ES-I3 (cell line): ENCODE results near the gene RASIP1.
"Not testable (repeated sequence)": the region's sequence is repeated elsewhere in the genome, so short reads cannot be mapped to it uniquely, and the experiment has no call there.

ENCODE experiments used
- H3K36me3 ChIP-seq: 2 replicates; pipeline ENCODE4 v1.6.1; 2013; ENCODE audit warnings: mild to moderate bottlenecking, low read length, control low read depth, moderate library complexity; ENCODE audit not compliant: insufficient read depth
- H3K4me1 ChIP-seq: 2 replicates; pipeline ENCODE4 v1.6.1; 2013; ENCODE audit warnings: mild to moderate bottlenecking, control low read depth, low read length; ENCODE audit not compliant: insufficient read depth
- H3K9ac ChIP-seq: 2 replicates; pipeline ENCODE4 v1.6.1; 2013; ENCODE audit warnings: low read depth, mild to moderate bottlenecking, low read length, moderate library complexity
- H3K9me3 ChIP-seq: 2 replicates; pipeline ENCODE4 v1.6.1; 2013; ENCODE audit warnings: mild to moderate bottlenecking, low read length, moderate library complexity; ENCODE audit not compliant: control insufficient read depth, insufficient read depth

Gene RASIP1

DNA sequence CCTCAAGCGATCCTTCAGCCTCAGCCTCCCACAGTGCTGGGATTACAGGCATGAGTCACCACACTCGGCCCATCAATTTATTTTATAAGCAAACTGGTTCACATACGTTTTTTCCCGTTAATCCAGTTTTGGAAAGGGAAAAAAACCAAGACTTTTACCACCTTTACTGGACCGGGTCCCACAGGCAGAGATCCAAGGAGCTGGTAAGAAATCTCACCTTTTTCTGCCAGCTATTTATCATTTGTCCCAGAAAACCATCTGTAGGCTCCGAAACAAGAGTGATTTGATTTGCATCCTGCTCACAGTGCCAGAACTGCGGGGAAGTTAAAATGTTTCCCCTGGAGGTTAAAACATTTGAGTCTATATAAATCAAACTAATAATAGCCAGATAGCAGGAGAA, 51.0 kb downstream of the RASIP1 start:
- H3K9ac ChIP-seq: no peak overlapping the region
- H3K9me3 ChIP-seq: no peaks in the 10 kb centered on the region; the same call in 1 of the 2 replicates
- H3K36me3 ChIP-seq: no peaks in the 10 kb centered on the region
- H3K4me1 ChIP-seq: no peaks in the 10 kb centered on the region

DNA sequence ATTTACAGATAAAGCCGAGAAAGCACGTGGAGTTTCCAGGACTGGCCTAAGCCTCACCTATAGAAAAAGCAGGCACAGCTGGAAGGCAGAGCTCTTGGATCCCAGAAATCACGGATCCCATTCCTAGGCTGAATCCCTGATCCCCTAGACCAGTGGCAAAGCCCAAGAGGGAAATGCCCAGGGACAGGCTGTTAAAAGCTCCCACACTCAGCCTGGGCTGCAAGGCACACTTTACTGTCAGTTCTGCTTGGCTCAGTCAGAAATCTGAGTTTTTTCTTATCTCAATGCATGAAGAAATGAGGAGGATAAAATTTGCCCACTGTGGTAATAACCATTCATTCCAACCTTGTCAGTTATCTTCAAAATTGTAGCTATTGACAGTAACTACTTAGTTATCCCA, 52.6 kb downstream of the RASIP1 start:
- no peaks in the 10 kb centered on the region for H3K4me1 ChIP-seq
- no peaks in the 10 kb centered on the region for H3K36me3 ChIP-seq
- H3K9ac ChIP-seq: no peak overlapping the region
- no peaks in the 10 kb centered on the region for H3K9me3 ChIP-seq

DNA sequence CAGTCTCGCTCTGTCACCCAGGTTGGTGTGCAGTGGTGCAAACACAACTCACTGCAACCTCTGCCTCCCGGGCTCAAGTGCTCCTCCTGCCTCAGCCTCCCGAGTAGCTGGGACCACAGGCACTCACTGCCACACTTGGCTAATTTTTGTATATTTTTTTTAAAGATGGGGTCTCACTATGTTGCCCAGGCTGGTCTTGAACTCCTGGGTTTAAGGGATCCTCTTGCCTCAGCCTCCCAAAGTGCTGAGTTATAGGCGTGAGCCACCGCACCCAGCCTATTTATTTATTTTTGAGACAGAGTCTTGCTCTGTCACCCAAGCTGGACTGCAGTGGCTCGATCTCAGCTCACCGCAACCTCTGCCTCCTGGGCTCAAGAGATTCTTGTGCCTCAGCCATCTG, 53.8 kb downstream of the RASIP1 start:
- H3K4me1 ChIP-seq, H3K36me3 ChIP-seq, H3K9ac ChIP-seq, H3K9me3 ChIP-seq: not testable (repeated sequence)

DNA sequence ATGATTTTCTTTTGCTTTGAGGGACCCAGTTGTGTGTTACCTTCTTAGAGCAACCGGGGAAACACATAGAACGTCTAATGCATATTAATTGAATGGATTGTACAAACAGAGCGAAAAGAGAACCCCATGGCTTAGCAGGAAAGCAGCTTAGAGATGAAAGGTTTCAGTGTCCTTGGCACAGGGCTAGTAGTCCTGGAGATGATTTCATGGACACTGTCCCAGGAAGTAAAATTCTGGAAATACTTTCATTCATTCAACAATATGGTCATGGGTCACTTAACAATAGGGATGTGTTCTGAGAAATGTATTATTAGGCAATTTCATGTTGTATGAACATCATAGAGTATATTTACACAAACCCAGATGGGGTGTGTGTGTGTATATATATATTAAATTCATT, 54.3 kb downstream of the RASIP1 start:
- Histone ChIP-seq H3K36me3 (no peaks in the 10 kb centered on the region), H3K4me1 (no peaks in the 10 kb centered on the region), H3K9me3 (no peaks in the 10 kb centered on the region), H3K9ac (no peak overlapping the region)

DNA sequence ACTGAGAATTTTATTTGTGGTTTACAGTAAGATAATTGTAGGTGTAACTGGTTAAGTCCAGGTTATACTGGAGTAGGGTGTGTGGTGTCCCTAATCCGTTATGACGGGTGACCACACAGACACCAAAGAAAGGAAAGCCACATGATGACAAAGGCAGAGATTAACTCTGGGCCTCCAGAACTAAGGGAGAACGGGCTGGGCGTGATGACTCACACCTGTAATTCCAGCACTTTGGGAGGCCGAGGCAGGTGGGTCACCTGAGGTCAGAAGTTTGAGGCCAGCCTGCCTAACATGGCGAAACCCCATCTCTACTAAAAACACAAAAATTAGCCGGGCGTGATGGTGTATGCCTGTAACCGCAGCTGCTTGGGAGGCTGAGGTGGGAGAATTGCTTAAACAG, 54.8 kb downstream of the RASIP1 start:
- Histone ChIP-seq H3K9me3 (no peaks in the 10 kb centered on the region), H3K4me1 (no peaks in the 10 kb centered on the region), H3K9ac (no peak overlapping the region), H3K36me3 (no peaks in the 10 kb centered on the region)

DNA sequence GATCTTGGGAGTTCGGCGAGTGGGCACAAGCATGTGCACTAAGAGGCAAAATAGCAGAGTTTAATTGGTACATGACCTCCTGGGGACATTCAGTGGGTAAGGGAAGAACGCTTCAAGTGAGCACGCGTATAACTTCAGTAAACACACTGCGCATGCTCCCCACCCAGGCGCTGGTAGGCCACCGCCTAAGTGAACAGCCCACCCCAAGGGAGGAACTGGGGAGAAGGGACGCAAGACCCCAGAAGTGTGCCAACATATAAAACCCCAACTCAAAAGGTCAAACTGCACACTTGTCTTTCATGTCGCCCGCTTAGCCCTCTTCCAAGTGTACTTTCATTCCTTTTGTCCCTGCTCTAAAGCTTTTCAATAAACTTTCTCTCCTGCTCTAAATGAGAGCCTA, 57.1 kb downstream of the RASIP1 start:
- no peaks in the 10 kb centered on the region for H3K4me1 ChIP-seq
- no peak overlapping the region for H3K9ac ChIP-seq
- H3K36me3 ChIP-seq: no peaks in the 10 kb centered on the region
- no peaks in the 10 kb centered on the region for H3K9me3 ChIP-seq

DNA sequence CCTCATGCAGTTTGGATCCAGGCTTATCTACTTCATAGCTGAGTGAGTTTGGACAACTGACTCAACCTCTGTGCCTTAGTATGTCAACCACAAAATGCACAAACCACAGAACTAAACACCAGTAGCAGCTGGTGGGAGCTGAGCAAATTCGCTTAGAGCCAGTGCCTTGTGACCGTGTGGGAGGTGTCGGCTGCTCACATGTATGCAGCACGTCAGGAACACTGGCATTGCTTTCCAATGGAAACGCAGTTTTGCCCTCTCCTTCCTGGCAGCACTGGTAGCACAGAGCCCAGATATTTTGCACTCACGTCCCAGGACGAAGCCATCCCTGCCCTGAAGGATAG, 59.3 kb downstream of the RASIP1 start:
- Histone ChIP-seq H3K36me3 (no peaks in the 10 kb centered on the region), H3K9me3 (no peaks in the 10 kb centered on the region), H3K4me1 (no peaks in the 10 kb centered on the region), H3K9ac (no peak overlapping the region)

DNA sequence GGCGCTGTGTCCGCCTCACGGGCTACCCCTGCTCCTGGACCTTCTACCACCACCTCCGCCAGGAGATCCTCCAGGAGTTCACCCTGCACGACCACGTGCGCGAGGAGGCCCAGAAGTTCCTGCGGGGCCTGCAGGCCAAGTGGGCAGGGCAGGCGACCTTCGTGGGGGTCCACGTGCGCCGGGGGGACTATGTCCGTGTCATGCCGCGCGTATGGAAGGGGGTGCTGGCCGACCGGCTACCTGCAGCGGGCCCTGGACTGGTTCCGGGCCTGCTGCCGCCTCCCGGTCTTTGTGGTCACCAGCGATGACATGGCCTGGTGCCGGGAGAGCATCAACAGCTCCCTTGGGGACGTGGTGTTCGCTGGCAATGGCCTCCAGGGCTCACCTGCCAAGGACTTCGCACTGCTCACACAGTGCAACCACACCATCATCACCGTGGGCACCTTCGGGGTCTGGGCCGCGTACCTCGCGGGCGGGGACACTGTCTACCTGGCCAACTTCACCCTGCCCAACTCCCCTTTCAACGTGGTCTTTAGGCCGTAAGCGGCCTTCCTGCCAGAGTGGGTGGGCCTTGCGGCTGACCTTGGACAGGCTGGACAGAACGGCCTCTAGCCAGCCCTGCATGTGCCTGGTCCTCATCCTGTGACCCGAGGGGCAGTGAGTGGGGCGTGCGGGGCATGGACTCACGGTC, 59.8 kb downstream of the RASIP1 start:
- peaks cover 3% of the 10 kb centered on the region; the same call in 1 of the 2 replicates for H3K4me1 ChIP-seq
- no peaks in the 10 kb centered on the region for H3K36me3 ChIP-seq
- H3K9ac ChIP-seq: no peak overlapping the region
- H3K9me3 ChIP-seq: no peaks in the 10 kb centered on the region

DNA sequence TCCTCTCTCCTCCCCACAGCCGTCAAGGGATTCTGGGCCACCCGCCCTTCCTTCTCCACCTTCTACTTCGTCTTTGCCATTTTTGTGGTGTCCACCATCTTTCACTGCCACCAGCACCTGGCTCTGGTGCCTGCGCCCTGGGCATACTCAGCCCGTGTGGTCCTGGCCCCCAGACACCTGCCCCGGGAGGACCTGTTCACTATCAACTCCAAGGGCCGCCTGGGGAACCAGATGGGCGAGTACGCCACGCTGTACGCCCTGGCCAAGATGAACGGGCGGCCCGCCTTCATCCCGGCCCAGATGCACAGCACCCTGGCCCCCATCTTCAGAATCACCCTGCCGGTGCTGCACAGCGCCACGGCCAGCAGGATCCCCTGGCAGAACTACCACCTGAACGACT, 60.4 kb downstream of the RASIP1 start:
- not testable (repeated sequence) for H3K4me1 ChIP-seq, H3K9ac ChIP-seq, H3K9me3 ChIP-seq, H3K36me3 ChIP-seq

DNA sequence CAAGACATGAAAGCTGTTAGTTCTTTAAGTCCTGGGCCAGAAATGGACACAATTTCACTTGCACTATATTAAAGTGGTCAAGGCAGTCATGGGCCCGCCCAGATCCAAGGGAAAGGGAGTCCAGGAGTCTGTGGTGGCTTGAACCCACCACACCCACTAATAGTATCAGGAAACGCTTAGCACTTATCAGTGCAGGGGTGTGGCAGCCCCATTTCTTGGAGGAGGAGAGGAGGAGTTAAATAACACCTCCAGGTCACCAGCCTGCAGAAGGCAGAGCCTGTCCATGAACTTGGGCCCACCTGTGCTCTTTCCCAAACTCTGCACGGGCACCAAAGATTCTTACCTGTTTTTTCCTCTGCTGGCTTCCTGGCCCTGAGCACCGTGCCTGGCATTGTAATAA, 62.2 kb downstream of the RASIP1 start:
- Histone ChIP-seq H3K4me1 (peaks cover 17% of the 10 kb centered on the region), H3K9me3 (no peaks in the 10 kb centered on the region), H3K9ac (no peak overlapping the region), H3K36me3 (no peaks in the 10 kb centered on the region)

DNA sequence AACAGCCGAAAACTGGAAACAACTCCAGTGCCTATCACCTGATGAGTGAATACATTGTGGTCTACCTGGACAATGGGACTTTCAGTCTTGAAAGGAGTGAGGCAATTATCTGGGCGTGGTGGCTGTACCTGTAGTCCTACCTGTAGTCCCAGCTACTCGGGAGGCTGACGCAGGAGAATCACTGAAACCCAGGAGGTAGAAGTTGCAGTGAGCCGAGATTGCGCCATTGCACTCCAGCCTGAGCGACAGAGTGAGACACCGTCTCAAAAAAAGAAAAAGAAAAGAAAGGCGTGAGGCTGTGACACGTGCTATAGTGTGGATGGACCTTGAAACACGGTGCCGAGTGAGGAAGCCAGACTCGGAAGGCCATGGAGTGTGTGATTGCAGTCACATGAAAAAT, 63.5 kb downstream of the RASIP1 start:
- Histone ChIP-seq H3K36me3 (no peaks in the 10 kb centered on the region), H3K4me1 (peaks cover 17% of the 10 kb centered on the region), H3K9ac (no peak overlapping the region), H3K9me3 (no peaks in the 10 kb centered on the region)

DNA sequence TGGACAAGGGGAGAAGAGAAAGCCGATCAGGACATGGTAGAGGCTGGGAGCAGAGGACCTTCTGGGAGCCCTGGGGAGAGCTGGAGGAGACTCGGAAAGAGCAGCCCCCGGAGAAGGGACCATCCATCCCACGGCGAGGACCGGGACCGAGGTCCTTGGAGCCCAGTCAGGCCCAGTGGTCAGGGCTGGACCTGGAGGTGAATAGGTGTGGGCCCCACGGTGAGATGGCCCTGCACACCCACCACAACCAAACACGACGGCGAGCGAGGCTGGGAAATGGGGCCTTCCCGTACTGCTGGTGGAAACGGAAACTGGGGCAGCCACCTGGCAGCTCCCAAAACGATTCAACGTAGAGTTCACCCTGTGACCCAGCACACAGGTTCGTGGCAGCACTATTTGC, 63.9 kb downstream of the RASIP1 start:
- Histone ChIP-seq H3K4me1 (peaks cover 17% of the 10 kb centered on the region), H3K36me3 (no peaks in the 10 kb centered on the region), H3K9ac (no peak overlapping the region), H3K9me3 (no peaks in the 10 kb centered on the region)

DNA sequence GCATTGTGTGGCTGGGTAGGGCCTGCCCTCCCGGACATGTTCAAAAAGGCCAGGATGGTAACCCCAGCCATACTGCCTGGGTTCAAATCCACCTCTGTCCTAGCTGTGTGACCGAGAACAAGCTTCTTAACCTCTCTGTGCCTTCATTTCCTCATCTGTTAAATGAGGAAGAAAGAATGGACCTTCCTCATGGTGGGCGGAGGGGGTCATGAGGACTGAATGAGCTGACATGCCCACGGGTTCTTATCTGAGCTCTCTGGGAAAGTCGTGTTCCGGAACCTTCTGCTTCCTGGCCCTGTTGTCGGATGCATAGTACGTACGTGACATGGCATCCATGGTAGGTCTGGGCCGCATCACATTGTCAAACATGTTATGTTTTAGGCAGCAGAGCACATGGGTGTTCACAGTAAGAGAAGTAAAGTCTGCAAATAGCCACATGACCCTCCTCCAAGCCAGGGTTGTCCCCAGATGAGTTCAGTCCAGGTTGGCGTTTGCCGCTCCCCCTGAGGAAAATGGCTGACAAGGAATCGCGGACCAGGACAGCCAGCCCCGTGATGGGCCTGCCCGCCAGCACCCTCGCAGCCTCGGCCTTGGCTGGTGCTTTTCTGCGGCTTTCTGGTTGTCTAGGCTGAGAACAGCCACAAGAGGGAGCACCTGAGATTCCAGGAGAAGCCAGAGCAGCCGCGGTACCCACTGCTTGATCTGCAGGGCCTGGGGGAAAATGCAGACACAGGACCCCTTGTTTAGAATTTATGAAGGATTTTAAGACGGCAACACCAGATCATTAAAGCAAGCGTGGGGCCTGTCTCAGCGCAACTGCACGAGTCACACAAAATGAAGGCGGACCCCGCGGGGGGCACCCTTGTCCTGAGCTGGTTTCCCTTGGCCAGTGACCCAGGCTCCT, 65.2 kb downstream of the RASIP1 start:
- H3K36me3 ChIP-seq: no peaks in the 10 kb centered on the region
- H3K9ac ChIP-seq: no peak overlapping the region
- H3K9me3 ChIP-seq: no peaks in the 10 kb centered on the region
- H3K4me1 ChIP-seq: peaks cover 17% of the 10 kb centered on the region

DNA sequence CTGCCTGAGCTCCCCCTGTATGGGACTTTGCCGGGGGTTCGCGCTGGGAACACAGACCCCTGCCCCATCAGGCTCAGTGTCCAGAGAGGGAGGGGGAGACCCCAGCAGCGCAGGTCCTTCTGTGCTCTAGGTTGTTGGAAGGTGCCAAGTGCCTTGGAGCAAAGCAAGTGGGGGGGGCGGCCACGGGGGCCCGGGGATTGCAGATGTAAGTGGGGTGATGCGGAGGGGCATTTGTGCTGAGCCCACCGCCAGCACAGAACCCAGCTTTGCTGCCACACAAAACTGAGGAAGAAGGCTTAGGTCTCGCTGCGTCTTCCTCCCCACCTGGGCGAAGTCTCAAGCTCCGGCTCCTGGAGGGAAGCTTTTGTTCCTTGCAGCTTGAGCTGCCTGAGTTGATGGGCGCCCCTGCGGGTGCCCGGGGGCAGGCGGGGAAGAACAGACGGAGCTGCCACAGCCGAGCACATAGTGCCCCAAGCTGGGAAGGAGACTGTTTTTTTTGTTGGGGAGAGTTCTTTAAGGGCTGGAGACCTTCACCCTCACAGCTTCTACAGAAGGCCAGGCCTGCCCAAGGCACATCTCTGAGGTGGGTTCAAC, 66.1 kb downstream of the RASIP1 start:
- Histone ChIP-seq H3K36me3 (no peaks in the 10 kb centered on the region), H3K9me3 (no peaks in the 10 kb centered on the region), H3K4me1 (peaks cover 17% of the 10 kb centered on the region), H3K9ac (peak overlapping the region; percentile 25; the same call in 1 of the 2 replicates)
